GM03348 (cell line): Measurements from ENCODE around the gene CAMSAP3.
"Not testable (repeated sequence)": the region's sequence is repeated elsewhere in the genome, so short reads cannot be mapped to it uniquely, and the experiment has no call there.

Source experiments
- DNase-seq: peaks from one replicate; pipeline ENCODE4 v3.0.0; 2012; ENCODE audit warnings: low spot score

CAMSAP3 gene

DNA sequence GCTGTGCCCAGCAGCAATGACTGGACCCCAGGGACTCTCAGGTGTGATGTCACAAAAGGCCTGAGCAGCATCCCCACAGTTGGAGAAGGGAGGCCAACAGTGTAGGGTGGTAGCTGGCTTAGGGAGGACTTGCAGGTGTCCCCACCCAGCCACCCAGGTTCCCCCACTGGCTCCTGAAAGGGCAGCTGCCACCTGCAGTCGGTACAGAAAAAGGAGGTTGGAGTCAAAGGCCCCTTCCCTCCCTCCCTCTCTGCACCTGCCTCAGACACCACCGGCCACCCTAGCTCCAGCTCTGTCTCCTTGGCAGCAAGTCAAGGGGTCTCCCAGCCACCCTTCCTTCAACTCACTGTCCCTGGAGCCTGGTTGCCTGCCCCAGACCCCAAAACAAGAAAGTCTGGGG is 38.0 kb downstream of the CAMSAP3 start, which contains the start of gene PCP2:
PCP2 (minus strand) TSS at position 22 of the 400 bp plus-strand sequence. CDS start 262 bp downstream, outside the sequence.
- no peak for DNase-seq

DNA sequence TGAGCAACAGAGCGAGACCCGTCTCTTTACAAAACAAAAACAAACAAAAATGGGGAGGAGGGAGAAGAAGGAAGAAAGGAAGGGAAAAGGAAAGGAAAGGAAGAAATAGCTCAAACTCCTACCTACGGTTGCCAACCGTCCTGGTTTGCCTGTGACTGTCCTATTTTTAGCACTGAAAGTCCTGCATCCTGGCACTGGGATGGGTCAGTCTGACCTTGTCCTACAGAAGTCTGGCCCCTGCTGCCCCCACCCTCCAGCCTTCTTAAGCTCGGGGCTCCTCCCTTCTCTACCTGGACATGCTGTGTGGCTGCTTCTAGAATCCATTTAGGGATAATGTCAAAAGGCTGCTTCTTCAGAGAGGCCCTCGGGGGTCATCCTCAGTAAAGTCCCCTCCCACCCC is 40.0 kb downstream of the CAMSAP3 start:
- DNase-seq = no peak

DNA sequence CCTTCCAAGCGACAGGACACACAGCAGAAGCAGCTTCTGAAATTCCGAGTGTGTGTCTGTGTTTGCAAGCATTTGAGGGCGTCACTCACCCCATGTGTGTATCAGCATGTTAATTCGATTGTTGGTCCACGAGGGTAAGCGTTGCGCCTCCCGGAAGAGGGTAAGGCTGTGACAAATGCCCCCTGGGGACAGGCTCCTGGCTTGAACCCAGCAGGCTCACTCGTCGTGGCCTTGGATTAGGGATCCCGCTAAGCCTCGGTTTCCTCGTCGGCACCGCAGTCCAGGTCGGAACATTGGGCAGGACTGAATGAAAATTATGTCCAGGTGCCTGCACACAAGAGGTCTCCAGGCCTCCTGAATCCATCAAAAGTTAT is 40.6 kb downstream of the CAMSAP3 start:
- DNase-seq = no peak

GRCh38 chr19:7636691-7637373 is 41.2 kb downstream of the CAMSAP3 start, which contains the start of gene STXBP2:
STXBP2 (plus strand) TSS chr19:7637110; CDS start chr19:7637150, 40 bp downstream.
- DNase-seq = no peak

- DNase-seq = no peak
These were observed 42.0 kb downstream of the CAMSAP3 start for GRCh38 chr19:7637374-7638256.

DNA sequence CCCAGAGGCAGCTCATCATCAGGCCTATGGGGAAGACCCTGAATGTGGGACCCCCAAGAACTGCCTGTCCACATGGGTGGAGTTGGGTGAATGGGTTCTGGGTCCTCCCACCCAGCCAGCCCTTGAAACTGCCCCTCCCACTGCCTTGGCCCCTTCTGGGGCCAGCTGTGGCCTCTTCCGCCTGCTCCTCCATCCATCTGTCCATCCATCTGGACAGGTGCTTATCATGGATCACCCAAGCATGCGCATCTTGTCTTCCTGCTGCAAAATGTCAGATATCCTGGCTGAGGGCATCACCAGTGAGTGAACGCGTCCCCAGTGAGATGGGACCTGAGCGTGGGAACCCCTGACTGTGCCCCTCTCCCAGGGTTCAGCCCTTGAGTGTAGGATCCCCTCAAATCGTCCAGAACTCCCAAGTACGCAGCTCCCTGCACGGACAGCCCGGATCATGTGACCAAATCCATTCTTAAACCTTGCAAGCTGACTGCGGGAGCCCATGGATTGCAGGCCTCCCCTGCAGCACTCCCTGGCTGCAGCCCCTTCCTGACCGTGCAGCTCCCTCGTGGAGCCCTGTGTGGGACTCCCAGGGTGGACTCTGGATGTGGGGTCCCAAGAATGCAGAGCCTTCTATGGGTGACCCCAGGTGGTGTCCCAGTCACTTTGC is 43.3 kb downstream of the CAMSAP3 start:
- DNase-seq = no peak

DNA sequence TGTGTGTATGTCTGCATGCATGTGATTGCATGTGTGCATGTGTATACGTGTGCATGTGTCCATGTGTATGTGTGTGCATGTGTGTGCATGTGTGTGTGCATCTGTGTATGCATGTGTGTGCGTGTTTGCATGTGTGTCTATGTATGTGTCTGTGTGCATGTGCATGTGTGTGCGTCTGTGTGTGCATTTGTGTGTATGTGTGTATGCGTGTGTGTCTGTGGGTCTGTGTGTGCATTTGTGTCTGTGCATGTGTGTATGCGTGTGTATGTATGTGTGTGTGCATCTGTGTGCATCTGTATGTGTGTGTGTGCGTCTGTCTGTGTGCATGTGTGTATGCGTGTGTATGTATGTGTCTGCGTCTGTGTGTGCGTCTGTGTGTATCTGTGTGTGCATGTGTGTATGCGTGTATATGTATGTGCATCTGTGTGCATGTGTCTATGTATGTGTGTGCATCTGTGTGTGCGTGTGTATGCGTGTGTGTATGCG is 44.2 kb downstream of the CAMSAP3 start:
- DNase-seq = no peak

- no peak for DNase-seq
These were observed 45.1 kb downstream of the CAMSAP3 start for GRCh38 chr19:7640803-7641202.

- DNase-seq = no peak
These were observed 45.9 kb downstream of the CAMSAP3 start for GRCh38 chr19:7641290-7642276.

- no peak for DNase-seq
These were observed 46.8 kb downstream of the CAMSAP3 start for GRCh38 chr19:7642295-7643030.

- no peak for DNase-seq
These were observed 47.4 kb downstream of the CAMSAP3 start for GRCh38 chr19:7643031-7643415.

DNA sequence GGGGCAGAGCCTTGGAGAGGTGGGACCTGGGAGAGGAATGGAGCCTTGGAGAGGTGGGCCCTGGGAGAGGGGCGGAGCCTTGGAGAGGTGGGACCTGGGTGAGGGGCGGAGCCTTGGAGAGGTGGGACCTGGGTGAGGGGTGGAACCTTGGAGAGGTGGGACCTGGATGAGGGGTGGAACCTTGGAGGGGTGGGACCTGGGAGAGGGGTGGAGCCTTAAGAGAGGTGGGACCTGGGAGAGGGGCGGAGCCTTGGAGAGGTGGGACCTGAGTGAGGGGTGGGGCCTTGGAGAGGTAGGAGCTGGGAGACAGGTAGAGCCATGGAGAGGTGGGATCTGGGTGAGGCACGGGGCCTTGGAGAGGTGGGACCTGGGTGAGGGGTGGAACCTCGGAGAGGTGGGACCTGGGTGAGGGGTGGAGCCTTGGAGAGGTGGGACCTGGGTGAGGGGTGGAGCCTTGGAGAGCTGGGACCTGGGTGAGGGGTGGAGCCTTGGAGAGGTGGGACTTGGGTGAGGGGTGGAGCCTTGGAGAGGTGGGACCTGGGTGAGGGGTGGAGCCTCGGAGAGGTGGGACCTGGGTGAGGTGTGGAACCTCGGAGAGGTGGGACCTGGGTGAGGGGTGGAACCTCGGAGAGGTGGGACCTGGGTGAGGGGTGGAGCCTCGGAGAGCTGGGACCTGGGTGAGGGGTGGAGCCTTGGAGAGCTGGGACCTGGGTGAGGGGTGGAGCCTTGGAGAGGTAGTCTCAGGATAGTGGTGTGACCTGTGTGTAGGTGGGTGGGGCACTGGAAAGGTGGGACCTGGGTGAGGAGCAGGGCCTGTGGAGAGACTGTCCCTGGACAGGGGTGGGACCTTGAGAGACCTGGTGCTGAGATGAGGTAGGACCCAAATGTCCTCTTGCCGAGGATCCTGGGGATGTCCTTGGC is 48.2 kb downstream of the CAMSAP3 start:
- DNase-seq = not testable (repeated sequence)

DNA sequence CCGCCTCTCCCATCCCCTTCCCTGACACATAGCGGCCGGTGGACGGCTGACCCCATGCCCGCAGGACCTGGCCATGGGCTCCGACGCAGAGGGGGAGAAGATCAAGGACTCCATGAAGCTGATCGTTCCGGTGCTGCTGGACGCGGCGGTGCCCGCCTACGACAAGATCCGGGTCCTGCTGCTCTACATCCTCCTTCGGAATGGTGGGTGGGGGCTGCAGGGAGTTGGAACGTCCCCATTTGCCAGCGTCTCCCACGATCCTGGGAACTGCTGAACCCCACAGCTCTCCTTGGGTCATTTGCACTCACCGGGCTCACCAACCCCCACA is 48.9 kb downstream of the CAMSAP3 start:
- no peak for DNase-seq

- no peak for DNase-seq
These were observed 49.5 kb downstream of the CAMSAP3 start for GRCh38 chr19:7645163-7645562.

DNA sequence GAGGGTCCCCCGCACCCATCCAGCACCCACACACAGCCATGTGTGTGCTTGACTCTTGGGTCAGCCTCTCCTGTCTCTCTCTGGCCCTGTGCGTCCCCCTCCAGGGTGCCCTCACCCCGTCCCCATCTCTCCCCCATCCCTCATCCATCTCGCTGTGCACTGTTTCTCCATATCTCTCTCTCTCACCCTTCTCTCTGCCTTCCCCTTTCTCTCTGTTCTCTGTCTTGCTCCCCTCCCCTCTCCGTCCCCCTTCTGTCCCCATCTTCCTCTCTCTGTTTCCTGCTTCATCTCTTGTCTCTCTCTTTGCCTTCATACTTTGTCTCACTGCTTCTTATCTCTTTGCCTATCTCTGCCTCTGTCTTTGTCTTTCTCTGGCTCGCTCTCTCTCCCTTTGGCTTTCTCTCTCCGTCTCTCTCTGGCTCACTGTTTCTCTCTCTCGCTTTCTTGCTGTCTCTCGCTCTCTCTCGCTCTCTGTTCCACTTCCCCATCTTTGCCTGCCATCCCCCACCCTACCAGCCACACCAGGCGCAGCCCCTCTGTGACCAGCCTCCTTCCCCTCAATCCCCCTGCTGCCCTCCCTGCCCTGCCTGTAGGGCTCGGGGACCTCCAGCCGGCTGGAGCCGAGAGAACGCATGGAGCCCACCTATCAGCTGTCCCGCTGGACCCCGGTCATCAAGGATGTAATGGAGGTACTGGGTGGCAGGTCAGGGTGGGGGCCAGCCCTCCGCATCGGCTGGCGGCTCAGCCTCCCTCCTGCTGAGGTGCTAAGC is 50.2 kb downstream of the CAMSAP3 start:
- DNase-seq = no peak

- DNase-seq = no peak
These were observed 50.7 kb downstream of the CAMSAP3 start for GRCh38 chr19:7646426-7646700.

DNA sequence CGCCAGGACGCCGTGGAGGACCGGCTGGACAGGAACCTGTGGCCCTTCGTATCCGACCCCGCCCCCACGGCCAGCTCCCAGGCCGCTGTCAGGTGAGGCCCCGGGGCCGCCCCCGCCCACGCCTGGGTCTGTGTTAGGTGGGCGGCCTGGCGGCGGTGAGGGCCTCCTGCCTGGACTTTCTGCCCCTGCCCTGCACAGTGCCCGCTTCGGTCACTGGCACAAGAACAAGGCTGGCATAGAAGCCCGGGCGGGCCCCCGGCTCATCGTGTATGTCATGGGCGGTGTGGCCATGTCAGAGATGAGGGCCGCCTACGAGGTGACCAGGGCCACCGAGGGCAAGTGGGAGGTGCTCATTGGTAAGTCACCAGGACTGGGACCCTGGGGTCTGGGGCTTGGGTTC is 51.5 kb downstream of the CAMSAP3 start:
- DNase-seq = no peak

DNA sequence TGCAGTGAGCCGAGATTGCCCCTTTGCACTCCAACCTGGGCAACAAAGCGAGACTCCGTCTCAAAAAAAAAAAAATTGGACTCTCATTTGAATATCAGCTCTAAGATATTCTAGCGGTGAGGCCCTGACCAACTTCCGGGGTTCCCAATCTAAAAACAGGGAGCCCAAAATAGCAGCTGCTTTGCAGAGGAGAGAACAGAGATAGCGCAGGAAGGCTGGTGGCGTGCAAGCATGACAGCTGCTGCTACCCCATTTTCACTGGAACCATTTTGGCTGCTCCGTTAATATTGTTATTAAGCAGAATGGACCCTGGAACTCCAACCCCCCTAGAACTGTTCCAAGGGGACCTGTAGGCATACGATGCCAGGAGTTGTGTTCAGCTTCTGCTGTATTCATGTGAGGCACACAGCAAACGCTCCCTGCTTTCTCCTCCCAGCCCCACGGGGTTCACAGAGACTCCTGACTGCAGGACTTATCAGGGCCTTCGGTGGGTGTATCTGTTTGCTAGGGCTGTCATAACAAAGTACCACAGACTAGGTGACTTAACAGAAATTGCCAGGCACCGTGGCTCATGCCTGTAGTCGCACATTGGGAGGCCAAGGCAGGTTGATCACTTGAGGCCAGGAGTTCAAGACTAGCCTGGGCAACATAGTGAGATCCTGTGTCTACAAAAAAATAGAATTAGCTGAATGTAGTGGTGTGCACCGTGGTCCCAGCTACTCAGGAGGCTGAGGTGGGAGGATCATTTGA is 52.8 kb downstream of the CAMSAP3 start:
- no peak for DNase-seq
